H1 (cell line): Measurements from ENCODE around the gene CSF1.

Source experiments
- CTCF ChIP-seq, 3 experiments: IDR thresholded peaks; 1 replicate in 2 of 3; 2 replicates in 1 of 3; pipeline versions ENCODE4 v1.5.1 to v1.6.1; 2011; ENCODE audit warnings: low read length in 3 of 3, mild to moderate bottlenecking in 3 of 3, inconsistent platforms in 2 of 3, low read depth in 1 of 3, moderate library complexity in 1 of 3; ENCODE audit not compliant: insufficient read depth in 1 of 3; ENCODE audit errors: control extremely low read depth in 1 of 3
- GABPA ChIP-seq: IDR thresholded peaks from 2 replicates; pipeline ENCODE4 v1.6.1; 2011; ENCODE audit warnings: mild to moderate bottlenecking, low read length, moderate library complexity, borderline replicate concordance; ENCODE audit not compliant: insufficient read depth
- POLR2AphosphoS5 ChIP-seq: IDR thresholded peaks from 2 replicates; pipeline ENCODE4 v1.6.1; 2011; ENCODE audit warnings: low read depth, low read length
- RXRA ChIP-seq: IDR thresholded peaks from 2 replicates; pipeline ENCODE4 v1.6.1; 2011; ENCODE audit warnings: low read depth, mild to moderate bottlenecking, low read length, moderate library complexity; ENCODE audit not compliant: insufficient read depth
- TF ChIP-seq, protein P1 (sequence below): IDR thresholded peaks from 2 replicates; pipeline ENCODE4 v1.6.1; 2011; ENCODE audit warnings: low read length, improper control_type of control experiment

- TF ChIP-seq POLR2AphosphoS5, result no peak
- TF ChIP-seq GABPA, result no peak
- no peak for TF ChIP-seq RXRA
- no peak for TF ChIP-seq CTCF (IDR thresholded peaks at IDR 0.05; ENCODE audit: control extremely low read depth in 1 of 3, insufficient read depth in 1 of 3, low read depth in 1 of 3, low read length in 3 of 3)
- TF ChIP-seq, protein P1, sequence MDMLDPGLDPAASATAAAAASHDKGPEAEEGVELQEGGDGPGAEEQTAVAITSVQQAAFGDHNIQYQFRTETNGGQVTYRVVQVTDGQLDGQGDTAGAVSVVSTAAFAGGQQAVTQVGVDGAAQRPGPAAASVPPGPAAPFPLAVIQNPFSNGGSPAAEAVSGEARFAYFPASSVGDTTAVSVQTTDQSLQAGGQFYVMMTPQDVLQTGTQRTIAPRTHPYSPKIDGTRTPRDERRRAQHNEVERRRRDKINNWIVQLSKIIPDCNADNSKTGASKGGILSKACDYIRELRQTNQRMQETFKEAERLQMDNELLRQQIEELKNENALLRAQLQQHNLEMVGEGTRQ, result no peak
Measured at GRCh38 chr1:109929588-109930251, 19.1 kb downstream of the CSF1 start.
